ENCODE measurements around the gene ARSB.

ARSB gene

GRCh38 chr5:78845470-78845869, 139.6 kb downstream of the ARSB start:
- no peak for DNase-seq (ENCODE audit: extremely low read depth in 1 of 2, low read depth in 1 of 2)

- no peak for DNase-seq (ENCODE audit: extremely low read depth in 1 of 2, low read depth in 1 of 2)
These were observed 141.7 kb downstream of the ARSB start for GRCh38 chr5:78843436-78843835.

- no peak for DNase-seq (ENCODE audit: extremely low read depth in 1 of 2, low read depth in 1 of 2)
These were observed 143.3 kb downstream of the ARSB start for GRCh38 chr5:78841767-78842166.

GRCh38 chr5:78838753-78839152, 146.4 kb downstream of the ARSB start:
- DNase-seq (ENCODE audit: extremely low read depth in 1 of 2, low read depth in 1 of 2) = no peak

- DNase-seq (ENCODE audit: extremely low read depth in 1 of 2, low read depth in 1 of 2) = no peak
These were observed 147.3 kb downstream of the ARSB start for GRCh38 chr5:78837836-78838235.

- DNase-seq (ENCODE audit: extremely low read depth in 1 of 2, low read depth in 1 of 2) = no peak
These were observed 149.9 kb downstream of the ARSB start for GRCh38 chr5:78835176-78835575.

- DNase-seq (ENCODE audit: extremely low read depth in 1 of 2, low read depth in 1 of 2) = no peak
These were observed 151.8 kb downstream of the ARSB start for GRCh38 chr5:78833284-78833683.

GRCh38 chr5:78830528-78831046, 154.5 kb downstream of the ARSB start:
- DNase-seq (ENCODE audit: extremely low read depth in 1 of 2, low read depth in 1 of 2) = no peak

GRCh38 chr5:78829811-78830527, 155.1 kb downstream of the ARSB start:
- DNase-seq (ENCODE audit: extremely low read depth in 1 of 2, low read depth in 1 of 2) = no peak

- DNase-seq (ENCODE audit: extremely low read depth in 1 of 2, low read depth in 1 of 2) = no peak
These were observed 157.4 kb downstream of the ARSB start for GRCh38 chr5:78827725-78828124.

GRCh38 chr5:78824831-78825281, 160.3 kb downstream of the ARSB start:
- no peak for DNase-seq (ENCODE audit: extremely low read depth in 1 of 2, low read depth in 1 of 2)

GRCh38 chr5:78823196-78823595, 161.9 kb downstream of the ARSB start:
- no peak for DNase-seq (ENCODE audit: extremely low read depth in 1 of 2, low read depth in 1 of 2)

GRCh38 chr5:78821536-78822021, 163.5 kb downstream of the ARSB start:
- no peak for DNase-seq (ENCODE audit: extremely low read depth in 1 of 2, low read depth in 1 of 2)

GRCh38 chr5:78819707-78820106, 165.4 kb downstream of the ARSB start:
- no peak for DNase-seq (ENCODE audit: extremely low read depth in 1 of 2, low read depth in 1 of 2)

- DNase-seq (ENCODE audit: extremely low read depth in 1 of 2, low read depth in 1 of 2) = no peak
These were observed 165.9 kb downstream of the ARSB start for GRCh38 chr5:78819166-78819565.

- DNase-seq (ENCODE audit: extremely low read depth in 1 of 2, low read depth in 1 of 2) = no peak
These were observed 168.9 kb downstream of the ARSB start for GRCh38 chr5:78816143-78816765.

- no peak for DNase-seq (ENCODE audit: extremely low read depth in 1 of 2, low read depth in 1 of 2)
These were observed 171.1 kb downstream of the ARSB start for GRCh38 chr5:78813906-78814530.

GRCh38 chr5:78813286-78813685, 171.8 kb downstream of the ARSB start:
- no peak for DNase-seq (ENCODE audit: extremely low read depth in 1 of 2, low read depth in 1 of 2)

GRCh38 chr5:78811866-78812265, 173.2 kb downstream of the ARSB start:
- DNase-seq (ENCODE audit: extremely low read depth in 1 of 2, low read depth in 1 of 2) = no peak

- no peak for DNase-seq (ENCODE audit: extremely low read depth in 1 of 2, low read depth in 1 of 2)
These were observed 173.8 kb downstream of the ARSB start for GRCh38 chr5:78811121-78811817.

Measured in stimulated activated CD8-positive, alpha-beta memory T cell treated with anti-CD3 and anti-CD28 coated beads, Interleukin-7, amount 100 ng/mL, for 48 hours (primary cell).